Effector memory CD4-positive, alpha-beta T cell (primary cell): ENCODE measurements around the gene DBNL.
"Not testable (repeated sequence)": the region's sequence is repeated elsewhere in the genome, so short reads cannot be mapped to it uniquely, and the experiment has no call there.

Experiments
- DNase-seq, 3 donors: peaks; one replicate each; pipeline ENCODE4 v3.0.0-alpha.2; 2020
- H3K27ac ChIP-seq: 2 replicates; pipeline ENCODE4 v1.7.0; 2013; ENCODE audit warnings: mild to moderate bottlenecking, low read length, moderate library complexity; ENCODE audit not compliant: insufficient read depth, poor library complexity, severe bottlenecking
- H3K27me3 ChIP-seq: replicated peaks from 2 replicates; pipeline ENCODE4 v1.7.0; 2013; ENCODE audit warnings: mild to moderate bottlenecking, low read length; ENCODE audit not compliant: insufficient read depth, control insufficient read depth, poor library complexity, severe bottlenecking
- H3K36me3 ChIP-seq: 2 replicates; pipeline ENCODE4 v1.7.0; 2013; ENCODE audit warnings: mild to moderate bottlenecking, low read length, moderate library complexity; ENCODE audit not compliant: control insufficient read depth, insufficient read depth
- H3K4me1 ChIP-seq: 2 replicates; pipeline ENCODE4 v1.7.0; 2013; ENCODE audit warnings: low read length, mild to moderate bottlenecking; ENCODE audit not compliant: control insufficient read depth, insufficient read depth, poor library complexity, severe bottlenecking
- H3K4me3 ChIP-seq: 2 replicates; pipeline ENCODE4 v1.7.0; 2013; ENCODE audit warnings: low read length, low read depth, mild to moderate bottlenecking; ENCODE audit not compliant: insufficient read depth, poor library complexity, severe bottlenecking
- H3K9me3 ChIP-seq: 2 replicates; pipeline ENCODE4 v1.7.0; 2013; ENCODE audit warnings: mild to moderate bottlenecking, low read length, moderate library complexity; ENCODE audit not compliant: control insufficient read depth

The DBNL gene

DNA sequence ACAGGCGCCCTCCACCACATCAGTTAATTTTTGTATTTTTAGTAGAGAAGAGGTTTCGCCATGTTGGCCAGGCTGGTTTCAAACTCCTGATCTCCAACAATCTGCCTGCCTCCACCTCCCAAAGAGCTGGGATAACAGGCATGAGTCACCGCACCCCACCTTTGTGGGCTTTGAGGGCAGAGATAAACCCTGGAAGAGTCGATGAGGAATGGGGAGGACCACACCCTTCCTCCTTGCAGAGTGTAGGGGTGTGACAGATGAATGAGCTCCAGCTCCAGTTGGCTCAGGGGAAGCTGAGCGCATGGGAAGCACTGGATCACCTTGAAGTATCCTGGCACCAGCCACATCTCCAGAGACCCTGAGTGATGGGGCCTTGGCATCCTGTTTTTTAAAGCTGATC, 14.5 kb upstream of the DBNL start:
- not testable (repeated sequence) for H3K9me3 ChIP-seq, H3K4me3 ChIP-seq, H3K36me3 ChIP-seq, DNase-seq, H3K27ac ChIP-seq, H3K27me3 ChIP-seq, H3K4me1 ChIP-seq

DNA sequence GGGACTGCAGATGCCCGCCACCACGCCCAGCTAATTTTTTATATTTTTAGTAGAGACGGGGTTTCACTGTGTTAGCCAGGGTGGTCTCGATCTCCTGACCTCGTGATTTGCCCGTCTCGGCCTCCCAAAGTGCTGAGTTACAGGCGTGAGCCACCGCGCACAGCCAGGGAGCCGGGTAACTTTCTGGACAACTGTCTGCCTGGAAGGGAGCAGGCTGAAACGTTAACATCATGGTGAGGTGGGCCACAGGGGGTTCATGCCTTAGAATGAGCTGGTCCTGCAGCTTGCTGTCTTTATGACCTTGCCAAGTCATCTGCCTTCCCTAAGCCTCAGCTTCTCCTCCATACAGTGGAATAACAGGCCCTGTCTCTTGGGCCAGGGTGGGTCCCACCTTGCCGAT, 13.2 kb upstream of the DBNL start:
- not testable (repeated sequence) for DNase-seq, H3K36me3 ChIP-seq, H3K9me3 ChIP-seq, H3K27ac ChIP-seq, H3K4me1 ChIP-seq, H3K4me3 ChIP-seq, H3K27me3 ChIP-seq

DNA sequence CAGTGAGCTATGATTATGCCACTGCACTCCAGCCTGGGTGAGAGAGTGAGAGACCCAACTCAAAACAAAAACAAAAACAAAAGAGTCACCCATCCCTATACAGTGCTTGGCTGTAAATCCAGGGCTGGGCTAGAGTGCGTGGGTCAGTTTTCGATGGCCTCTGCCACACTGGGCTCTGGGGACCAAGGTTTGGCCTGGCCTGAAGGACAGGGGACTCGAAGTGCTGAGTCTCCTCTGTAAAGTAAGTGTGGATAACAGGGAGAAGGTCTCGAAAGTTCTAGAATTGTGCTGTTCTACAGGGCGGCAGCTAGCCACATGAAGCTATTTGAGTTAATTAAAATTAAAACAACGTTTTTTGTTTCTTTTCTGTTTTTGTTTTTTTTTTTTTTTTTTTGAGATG, 12.5 kb upstream of the DBNL start:
- not testable (repeated sequence) for H3K4me1 ChIP-seq, H3K4me3 ChIP-seq, H3K36me3 ChIP-seq, DNase-seq, H3K9me3 ChIP-seq, H3K27me3 ChIP-seq, H3K27ac ChIP-seq

DNA sequence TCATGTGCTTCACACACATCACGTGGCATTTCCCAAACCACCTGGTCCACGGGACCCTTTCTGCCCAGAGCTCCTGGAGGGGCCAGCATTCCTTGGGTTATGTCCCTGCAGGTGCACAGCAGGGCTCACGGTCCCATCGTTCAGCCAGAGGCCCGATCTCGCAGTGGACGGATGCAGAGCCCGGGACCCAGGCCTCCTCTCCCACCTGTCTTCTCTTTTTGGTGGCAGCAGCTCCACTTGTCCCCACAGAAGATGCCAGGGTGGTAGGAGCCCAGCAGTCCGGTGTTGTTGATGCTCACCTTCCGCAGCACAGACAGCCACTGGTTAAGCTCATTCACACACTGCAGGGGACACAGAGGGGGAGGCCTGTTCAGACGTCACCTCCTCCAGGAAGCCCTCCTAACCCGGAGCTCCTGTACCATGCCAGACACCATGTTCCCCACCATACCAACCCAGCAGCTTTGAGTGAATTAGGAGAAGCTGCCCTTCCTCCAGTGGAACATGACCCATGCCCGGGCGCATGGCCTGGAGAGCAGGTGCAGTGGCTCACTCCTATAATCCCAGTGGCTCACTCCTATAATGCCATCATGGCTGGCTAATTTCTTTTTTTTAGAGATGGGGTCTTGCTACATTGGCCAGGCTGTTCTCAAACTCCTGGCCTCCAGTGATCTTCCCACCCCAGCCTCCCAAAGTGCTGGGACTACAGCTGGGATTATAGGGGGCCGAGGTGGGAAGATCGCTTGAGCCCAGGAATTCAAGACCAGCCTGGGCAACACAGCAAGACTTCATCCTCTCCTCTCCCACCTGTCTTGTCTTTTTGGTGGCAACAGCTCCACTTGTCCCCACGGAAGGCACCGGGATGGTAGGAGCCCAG, 10.3 kb upstream of the DBNL start:
- H3K36me3 ChIP-seq, H3K4me1 ChIP-seq, H3K4me3 ChIP-seq, H3K27me3 ChIP-seq, H3K9me3 ChIP-seq, DNase-seq, H3K27ac ChIP-seq: not testable (repeated sequence)

DNA sequence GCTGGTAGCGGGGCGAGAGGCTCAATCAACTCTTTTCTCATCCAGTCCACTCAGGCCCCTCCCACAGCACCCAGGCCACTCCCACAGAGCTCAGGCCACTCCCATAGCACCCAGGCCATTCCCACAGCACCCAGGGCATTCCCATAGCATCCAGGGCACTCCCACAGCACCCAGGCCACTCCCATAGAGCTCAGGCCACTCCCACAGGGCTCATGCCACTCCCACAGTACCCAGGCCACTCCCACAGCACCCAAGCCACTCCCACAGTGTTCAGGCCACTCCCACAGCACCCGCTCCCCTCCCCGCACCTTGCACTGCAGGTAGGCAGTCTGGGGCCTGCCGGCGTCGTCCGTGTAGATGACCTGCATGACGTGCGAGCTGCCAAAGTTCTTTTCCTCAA, 8.1 kb upstream of the DBNL start:
- not testable (repeated sequence) for H3K27ac ChIP-seq, H3K4me3 ChIP-seq, H3K9me3 ChIP-seq, H3K4me1 ChIP-seq, H3K36me3 ChIP-seq, H3K27me3 ChIP-seq
- peak; percentile 13 to 27 (median 24) for DNase-seq

DNA sequence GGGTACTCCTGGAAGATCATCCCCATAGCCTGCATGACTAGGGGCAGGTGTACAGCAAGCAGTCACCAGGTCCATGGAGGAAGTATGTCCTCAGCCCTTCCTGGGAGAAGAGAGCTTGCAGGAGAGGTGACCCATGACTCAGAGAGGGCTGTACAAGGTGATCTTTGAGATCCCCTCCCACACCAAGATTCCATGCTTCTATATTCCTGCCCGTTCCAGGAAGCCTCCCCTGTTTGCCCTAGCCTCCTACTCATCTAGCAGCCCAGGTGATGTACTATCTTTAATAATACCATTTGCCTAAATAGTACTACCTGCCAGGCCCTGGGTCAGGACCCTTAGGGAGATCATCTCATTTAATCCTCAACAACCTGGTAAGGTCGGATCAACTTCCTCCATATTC, 6.6 kb upstream of the DBNL start:
- H3K4me1 ChIP-seq, H3K9me3 ChIP-seq, DNase-seq, H3K36me3 ChIP-seq, H3K4me3 ChIP-seq, H3K27me3 ChIP-seq, H3K27ac ChIP-seq: not testable (repeated sequence)

DNA sequence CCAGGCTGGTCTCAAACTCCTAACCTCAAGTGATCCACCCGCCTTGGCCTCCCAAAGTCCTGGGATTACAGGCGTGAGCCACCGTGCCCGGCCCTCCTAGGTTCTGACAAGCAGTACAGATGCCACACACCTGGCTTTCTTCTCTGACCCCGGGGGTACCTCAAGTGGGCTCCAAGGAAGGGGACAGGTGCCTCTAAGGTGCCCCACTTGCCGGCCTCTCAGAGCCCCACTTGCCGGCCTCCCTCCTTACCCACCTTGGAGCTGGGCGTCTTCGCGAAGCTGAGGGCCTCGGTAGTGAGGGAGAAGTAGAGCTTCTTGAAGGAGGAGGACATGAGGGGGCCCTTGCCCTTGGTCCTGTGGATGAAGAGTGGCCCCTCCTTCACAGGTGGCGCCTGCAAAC, 5.9 kb upstream of the DBNL start:
- H3K27ac ChIP-seq, DNase-seq: not testable (repeated sequence)

DNA sequence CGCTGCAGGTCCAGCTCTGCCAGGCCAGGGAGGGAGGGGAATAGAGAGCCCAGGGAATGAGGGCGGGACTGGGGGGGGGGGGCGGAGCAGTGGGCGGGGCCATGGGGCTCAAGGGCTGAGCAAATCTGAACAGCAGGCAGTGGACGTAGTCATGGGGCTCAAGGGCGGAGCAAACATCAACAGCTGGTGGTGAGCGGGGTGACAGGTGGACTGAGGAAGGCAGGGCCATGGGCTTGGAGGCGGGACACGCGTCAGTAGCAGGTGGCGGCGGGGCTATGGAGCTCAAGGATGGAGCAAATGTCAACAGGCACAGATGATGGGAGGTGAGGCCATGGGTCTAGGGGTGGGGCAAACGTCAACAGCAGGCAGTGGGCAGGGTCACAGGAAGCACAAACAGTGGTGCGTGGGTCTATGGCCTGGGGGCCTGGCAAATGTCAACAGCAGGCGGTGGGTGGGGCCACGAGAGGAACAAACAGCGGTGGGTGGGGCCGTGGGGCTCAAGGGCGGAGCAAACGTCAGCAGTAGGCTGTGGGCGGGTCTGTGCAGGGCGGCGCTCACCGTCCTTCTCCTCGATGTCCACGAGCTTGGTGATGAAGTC, 5.4 kb upstream of the DBNL start:
- not testable (repeated sequence) for H3K4me3 ChIP-seq, H3K36me3 ChIP-seq, H3K9me3 ChIP-seq, H3K27ac ChIP-seq, H3K4me1 ChIP-seq, H3K27me3 ChIP-seq
- DNase-seq: peak; percentile 77 to 81 (median 80)

More for the DNA sequence above, 5.9 kb upstream of the DBNL start:
- not testable (repeated sequence) for H3K4me3 ChIP-seq, H3K36me3 ChIP-seq, H3K27me3 ChIP-seq, H3K4me1 ChIP-seq, H3K9me3 ChIP-seq

DNA sequence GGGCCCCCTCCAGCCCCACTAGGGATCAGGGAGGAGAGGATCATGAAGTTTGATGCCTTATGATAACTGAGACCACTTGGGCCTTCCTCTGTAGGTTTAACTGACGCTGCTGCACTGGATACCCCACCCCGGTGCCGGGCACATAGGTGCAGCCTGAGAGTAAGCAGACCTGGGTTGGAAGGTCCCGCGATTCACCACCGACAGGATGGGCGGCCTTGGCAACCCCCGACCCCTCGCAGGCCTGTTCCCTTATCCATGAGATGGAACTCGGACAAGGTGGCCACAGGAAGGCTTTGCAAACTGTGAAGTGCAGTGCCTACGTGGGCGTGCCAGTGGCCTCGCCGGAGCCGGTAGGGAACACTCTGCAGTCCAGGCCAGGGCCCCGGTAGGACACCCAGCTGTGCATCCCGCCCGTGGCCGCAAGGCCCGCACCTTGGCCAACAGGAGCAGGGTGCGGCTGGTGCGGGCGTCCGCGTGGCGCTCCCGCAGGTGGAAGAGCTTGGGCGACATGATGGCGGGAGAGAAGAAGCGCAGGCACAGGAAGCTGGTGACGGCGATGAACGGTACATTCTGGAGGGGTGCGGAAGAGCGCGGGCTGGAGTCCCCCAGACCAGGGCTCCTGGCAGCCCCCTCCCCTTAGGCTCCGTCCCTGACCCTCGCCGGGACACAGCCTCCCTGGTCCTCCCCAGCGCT, 4.6 kb upstream of the DBNL start:
- DNase-seq, H3K4me3 ChIP-seq: not testable (repeated sequence)
- H3K27ac ChIP-seq: peak overlapping the region; percentile 42

DNA sequence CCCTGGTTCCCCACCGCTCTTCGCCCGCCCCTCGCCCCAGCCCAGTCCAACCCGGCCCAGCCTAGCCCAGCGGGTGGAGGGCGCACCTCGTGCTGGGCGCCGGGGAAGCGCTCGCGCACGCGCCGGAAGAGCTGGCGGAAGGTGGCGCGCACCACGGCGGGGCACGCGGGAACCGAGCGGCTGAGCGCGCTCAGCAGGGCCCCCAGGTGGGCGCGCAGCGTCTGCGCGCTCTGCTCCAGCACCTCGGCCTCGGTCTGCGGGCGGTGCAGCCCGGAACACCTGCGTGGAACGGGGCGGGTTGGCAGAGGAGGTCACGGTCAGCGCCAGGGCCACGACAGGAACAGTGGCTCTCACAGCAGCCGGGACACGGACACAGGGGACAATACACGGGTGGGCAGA, 4.0 kb upstream of the DBNL start:
- not testable (repeated sequence) for H3K9me3 ChIP-seq, H3K36me3 ChIP-seq, H3K4me1 ChIP-seq, H3K27me3 ChIP-seq
- Histone ChIP-seq H3K27ac (peak overlapping the region; percentile 42), H3K4me3 (peak overlapping the region; percentile 39)
- DNase-seq: peak; percentile 38 to 58 (median 55)

More for the DNA sequence above, 4.6 kb upstream of the DBNL start:
- not testable (repeated sequence) for H3K4me1 ChIP-seq, H3K9me3 ChIP-seq, H3K27me3 ChIP-seq, H3K36me3 ChIP-seq
